H9 (cell line): ENCODE results near the gene ASTN1. TPM values are rescaled to one million over a fixed set of nuclear protein-coding genes. Genes with fewer than 3 reads are reported as not detected.
A peak's percentile ranks its signal among the peaks of the same experiment; 100 is the strongest.

Source experiments
- DNase-seq: peaks from one replicate; pipeline ENCODE4 v3.0.0-alpha.2; 2017
- H2AFZ ChIP-seq: one replicate; pipeline ENCODE4 v1.6.1; 2013; ENCODE audit warnings: mild to moderate bottlenecking, low read length, control low read depth, moderate library complexity
- H2AK5ac ChIP-seq: 2 replicates; pipeline ENCODE4 v1.6.1; 2013; ENCODE audit warnings: low read length, control low read depth, mixed read lengths; ENCODE audit not compliant: insufficient read length
- H2BK120ac ChIP-seq: one replicate; pipeline ENCODE4 v1.6.1; 2013; ENCODE audit warnings: low read depth, mild to moderate bottlenecking, low read length, control low read depth, inconsistent platforms; ENCODE audit not compliant: poor library complexity, severe bottlenecking
- H2BK12ac ChIP-seq: 2 replicates; pipeline ENCODE4 v1.6.1; 2013; ENCODE audit warnings: low read length, control low read depth, mixed read lengths, low read depth; ENCODE audit not compliant: insufficient read length
- H2BK15ac ChIP-seq: 2 replicates; pipeline ENCODE4 v1.6.1; 2013; ENCODE audit warnings: low read depth, low read length, control low read depth
- H2BK20ac ChIP-seq: one replicate; pipeline ENCODE4 v1.6.1; 2013; ENCODE audit warnings: low read depth, mild to moderate bottlenecking, low read length, control low read depth, inconsistent platforms; ENCODE audit not compliant: poor library complexity, severe bottlenecking
- H2BK5ac ChIP-seq: 2 replicates; pipeline ENCODE4 v1.6.1; 2013; ENCODE audit warnings: low read length, control low read depth, mixed read lengths; ENCODE audit not compliant: insufficient read length
- H3K14ac ChIP-seq: 2 replicates; pipeline ENCODE4 v1.6.1; 2013; ENCODE audit warnings: low read length, control low read depth; ENCODE audit not compliant: insufficient read depth
- H3K18ac ChIP-seq: 2 replicates; pipeline ENCODE4 v1.6.1; 2013; ENCODE audit warnings: low read depth, mild to moderate bottlenecking, mixed read lengths, low read length, control low read depth; ENCODE audit not compliant: insufficient read length
- H3K23ac ChIP-seq: 2 replicates; pipeline ENCODE4 v1.6.1; 2013; ENCODE audit warnings: low read length, control low read depth, mixed read lengths, low read depth; ENCODE audit not compliant: insufficient read length
- H3K23me2 ChIP-seq: 2 replicates; pipeline ENCODE4 v1.6.1; 2013; ENCODE audit warnings: low read depth, mild to moderate bottlenecking, mixed read lengths, low read length, control low read depth; ENCODE audit not compliant: insufficient read length, poor library complexity, severe bottlenecking
- H3K27ac ChIP-seq: 2 replicates; pipeline ENCODE4 v1.5.1; 2013; ENCODE audit warnings: low read length, control low read depth, mixed read lengths, low read depth; ENCODE audit not compliant: insufficient read length
- H3K27me3 ChIP-seq: 2 replicates; pipeline ENCODE4 v1.6.1; 2013; ENCODE audit warnings: low read length, control low read depth, inconsistent platforms; ENCODE audit not compliant: insufficient read depth
- H3K4ac ChIP-seq: 2 replicates; pipeline ENCODE4 v1.6.1; 2013; ENCODE audit warnings: low read depth, mild to moderate bottlenecking, control low read depth, inconsistent platforms, low read length, moderate library complexity
- H3K4me1 ChIP-seq: 2 replicates; pipeline ENCODE4 v1.6.1; 2013; ENCODE audit warnings: low read length, control low read depth, inconsistent platforms; ENCODE audit not compliant: insufficient read depth
- H3K4me2 ChIP-seq: 2 replicates; pipeline ENCODE4 v1.6.1; 2013; ENCODE audit warnings: low read length, control low read depth, mixed read lengths; ENCODE audit not compliant: insufficient read length, insufficient read depth
- H3K56ac ChIP-seq: 2 replicates; pipeline ENCODE4 v1.6.1; 2013; ENCODE audit warnings: low read depth, mild to moderate bottlenecking, mixed read lengths, low read length, control low read depth; ENCODE audit not compliant: insufficient read length
- H3K79me1 ChIP-seq: 2 replicates; pipeline ENCODE4 v1.6.1; 2013; ENCODE audit warnings: low read depth, mild to moderate bottlenecking, moderate library complexity, low read length, control low read depth, inconsistent platforms; ENCODE audit not compliant: insufficient read depth, poor library complexity, severe bottlenecking
- H3K79me2 ChIP-seq: 2 replicates; pipeline ENCODE4 v1.6.1; 2013; ENCODE audit warnings: low read length, control low read depth, inconsistent platforms; ENCODE audit not compliant: insufficient read depth
- H3K9ac ChIP-seq: 2 replicates; pipeline ENCODE4 v1.6.1; 2013; ENCODE audit warnings: low read length, control low read depth, mixed read lengths; ENCODE audit not compliant: insufficient read length; ENCODE audit errors: extremely low read depth
- H3K9me3 ChIP-seq: one replicate; pipeline ENCODE4 v1.6.1; 2013; ENCODE audit warnings: low read depth, low read length, inconsistent platforms; ENCODE audit not compliant: control insufficient read depth
- H3T11ph ChIP-seq: one replicate; pipeline ENCODE4 v1.6.1; 2013; ENCODE audit warnings: mild to moderate bottlenecking, low read length, control low read depth, inconsistent platforms
- H4K20me1 ChIP-seq: one replicate; pipeline ENCODE4 v1.6.1; 2013; ENCODE audit not compliant: control insufficient read depth, insufficient read length, insufficient read depth
- H4K5ac ChIP-seq: 2 replicates; pipeline ENCODE4 v1.6.1; 2013; ENCODE audit warnings: low read depth, mild to moderate bottlenecking, mixed read lengths, low read length, control low read depth; ENCODE audit not compliant: insufficient read length
- H4K8ac ChIP-seq: replicated peaks from 2 replicates; pipeline ENCODE4 v1.6.1; 2013; ENCODE audit warnings: low read length, control low read depth, mixed read lengths, low read depth; ENCODE audit not compliant: insufficient read length
- H4K91ac ChIP-seq: 2 replicates; pipeline ENCODE4 v1.6.1; 2013; ENCODE audit warnings: low read depth, mild to moderate bottlenecking, moderate library complexity, mixed read lengths, low read length, control low read depth; ENCODE audit not compliant: insufficient read length
- H3K27ac Mint-ChIP-seq, 3 experiments: 2 replicates in 2 of 3; 3 replicates in 1 of 3; pipeline ENCODE4 v1.8.0; 2020 to 2021; ENCODE audit warnings: mixed read lengths in 3 of 3, mild to moderate bottlenecking in 1 of 3, moderate library complexity in 1 of 3
- H3K27me3 Mint-ChIP-seq: 2 replicates; pipeline ENCODE4 v1.8.0; 2021; ENCODE audit warnings: low read depth, mild to moderate bottlenecking, moderate library complexity, mixed read lengths
- H3K36me3 Mint-ChIP-seq, 3 experiments: 2 replicates in 2 of 3; 3 replicates in 1 of 3; pipeline ENCODE4 v1.8.0; 2020 to 2021; ENCODE audit warnings: low read depth in 3 of 3, mixed read lengths in 3 of 3; ENCODE audit not compliant: insufficient read depth in 1 of 3
- H3K4me1 Mint-ChIP-seq, 2 experiments: 2 replicates each; pipeline ENCODE4 v1.8.0; 2020; ENCODE audit warnings: mixed read lengths in 2 of 2
- H3K4me3 Mint-ChIP-seq, 2 experiments: 2 replicates in 1 of 2; 3 replicates in 1 of 2; pipeline ENCODE4 v1.8.0; 2020 to 2021; ENCODE audit warnings: mild to moderate bottlenecking in 2 of 2, mixed read lengths in 2 of 2, moderate library complexity in 1 of 2
- H3K9me3 Mint-ChIP-seq, 2 experiments: 2 replicates in 1 of 2; 3 replicates in 1 of 2; pipeline ENCODE4 v1.8.0; 2020; ENCODE audit warnings: mild to moderate bottlenecking in 2 of 2, mixed read lengths in 2 of 2, moderate library complexity in 1 of 2
- CTCF ChIP-seq: fragments of 200-600 bp; sonication (generic); conservative IDR thresholded peaks from 3 replicates; pipeline ENCODE4 v1.8.0; 2021; ENCODE audit warnings: antibody characterized with exemption, mild to moderate bottlenecking
- WGBS: extraction: QIAGEN DNeasy Blood & Tissue Kit; methylation state at CpG from one replicate; pipeline ENCODE4 v1.1.7; 2013; ENCODE audit warnings: missing lambda C conversion rate, low lambda C conversion rate, mixed read lengths; ENCODE audit not compliant: insufficient read length; ENCODE audit errors: extremely low coverage; 5-methylcytosine and 5-hydroxymethylcytosine counted together
- total RNA-seq: library from RNA; stranded (reverse); gene quantifications from 2 replicates; pipeline ENCODE4 v1.2.1, GENCODE V29; 2021

The ASTN1 gene
- total RNA-seq, 1 experiment from 2014 or later: 0.98 TPM

- Histone ChIP-seq H4K91ac (no peak overlapping the region), H2BK15ac (no peak overlapping the region), H3K27me3 (no peaks in the 10 kb centered on the region), H2BK5ac (no peak overlapping the region), H3K14ac (peak overlapping the region; percentile 49; the same call in 1 of the 2 replicates), H2BK20ac (no peak overlapping the region), H3K4me2 (no peak overlapping the region), H2AFZ (no peak overlapping the region), H3K27ac (no peak overlapping the region), H3K4me1 (peaks cover 9% of the 10 kb centered on the region; the same call in 1 of the 2 replicates), H3K79me2 (no peaks in the 10 kb centered on the region), H4K5ac (no peak overlapping the region), H3K18ac (no peak overlapping the region), H3K9ac (no peak overlapping the region), H4K8ac (no peak overlapping the region), H3K9me3 (no peaks in the 10 kb centered on the region), H2BK12ac (no peak overlapping the region), H3K79me1 (no peaks in the 10 kb centered on the region), H3K4ac (no peak overlapping the region), H4K20me1 (no peaks in the 10 kb centered on the region), H2BK120ac (no peak overlapping the region), H3K56ac (no peak overlapping the region), H3K23ac (no peak overlapping the region), H2AK5ac (no peak overlapping the region), H3K23me2 (no peaks in the 10 kb centered on the region), H3T11ph (no peak overlapping the region)
- no peaks in the 10 kb centered on the region for H3K9me3 Mint-ChIP-seq
- no peak overlapping the region for H3K4me3 Mint-ChIP-seq
- no peaks in the 10 kb centered on the region; a peak in 2 of 7 replicates for H3K36me3 Mint-ChIP-seq
- H3K27me3 Mint-ChIP-seq: peaks cover 63% of the 10 kb centered on the region
- no peak overlapping the region; a peak in 1 of 7 replicates for H3K27ac Mint-ChIP-seq
- DNase-seq: no peak
- no CpG with 5 or more reads among the region's 7 CpGs for WGBS
- H3K4me1 Mint-ChIP-seq: peaks cover 21 to 25% of the 10 kb centered on the region in 2 experiments
- no peak for TF ChIP-seq CTCF
Measured at GRCh38 chr1:177067752-177068410, 96.6 kb downstream of the ASTN1 start.
